Left ventricle myocardium inferior (tissue), 1 donor: ENCODE results near the gene MSI2. TPM values are rescaled to one million over a fixed set of nuclear protein-coding genes. Genes with fewer than 3 reads are reported as not detected.

ENCODE experiments used
- DNase-seq: peaks from one replicate; pipeline ENCODE4 v3.0.0-alpha.2; 2020
- H3K27ac ChIP-seq: fragments of 200-600 bp; replicated peaks from 2 replicates; pipeline ENCODE4 v1.8.0; 2021
- H3K27me3 ChIP-seq: fragments of 200-600 bp; 2 replicates; pipeline ENCODE4 v1.8.0; 2021; ENCODE audit warnings: low read depth
- H3K36me3 ChIP-seq: fragments of 200-600 bp; 2 replicates; pipeline ENCODE4 v1.8.0; 2021
- H3K4me1 ChIP-seq: fragments of 200-600 bp; 2 replicates; pipeline ENCODE4 v1.8.0; 2021
- H3K4me3 ChIP-seq: fragments of 200-600 bp; 2 replicates; pipeline ENCODE4 v1.8.0; 2021; ENCODE audit warnings: mild to moderate bottlenecking, moderate library complexity
- H3K9me3 ChIP-seq: fragments of 200-600 bp; replicated peaks from 2 replicates; pipeline ENCODE4 v1.8.0; 2021
- intact Hi-C: fragments of 100-400 bp; cut with micrococcal nuclease; formaldehyde crosslinking; loops from one replicate; pipeline ENCODE4 v1.11.0; 2022
- total RNA-seq: library from RNA; stranded (reverse); fragmentation: NEBNext Ultra II Directional; extraction: Animal tissue kit (Norgen Biotek cat#: 25700); gene quantifications from one replicate; pipeline ENCODE4 v1.2.1, GENCODE V29; 2021
- TF ChIP-seq, protein P1 (sequence below): fragments of 200-600 bp; IDR thresholded peaks from 2 replicates; pipeline ENCODE4 v1.8.0; 2021; ENCODE audit warnings: antibody characterized with exemption, mild to moderate bottlenecking, borderline replicate concordance
- donor health status: DM: no; HTN: yes; CAD: no; lungs with severe emphysema.

The MSI2 gene
- total RNA-seq, 1 donor from 2014 or later = 118 TPM

DNA sequence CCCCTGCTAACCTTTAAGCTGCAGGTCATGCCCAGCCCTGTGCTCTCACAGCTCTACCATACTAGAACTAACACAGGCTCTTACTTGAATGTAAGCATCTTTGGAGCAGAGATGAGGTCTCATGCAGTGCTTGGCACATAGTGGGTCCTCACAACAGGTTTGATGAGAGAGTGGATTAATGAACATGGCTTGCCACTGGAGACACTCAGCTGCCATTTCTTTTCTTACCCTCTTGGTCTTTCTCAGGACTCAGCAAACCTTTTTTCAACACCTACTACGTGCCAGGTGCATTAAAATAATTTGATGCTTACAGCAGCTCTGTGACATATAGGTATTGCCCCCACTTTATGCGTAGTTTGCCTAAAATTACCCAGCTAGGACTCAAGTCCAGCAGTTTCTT lies 133.2 kb downstream of the MSI2 start:
- no peaks in the 10 kb centered on the region for H3K27me3 ChIP-seq
- peaks cover 7% of the 10 kb centered on the region for H3K36me3 ChIP-seq
- H3K4me1 ChIP-seq = peaks cover 4% of the 10 kb centered on the region
- intact Hi-C loops = no loop called here
- H3K9me3 ChIP-seq = peaks cover 35% of the 10 kb centered on the region
- H3K27ac ChIP-seq = no peak overlapping the region
- TF ChIP-seq, protein P1, sequence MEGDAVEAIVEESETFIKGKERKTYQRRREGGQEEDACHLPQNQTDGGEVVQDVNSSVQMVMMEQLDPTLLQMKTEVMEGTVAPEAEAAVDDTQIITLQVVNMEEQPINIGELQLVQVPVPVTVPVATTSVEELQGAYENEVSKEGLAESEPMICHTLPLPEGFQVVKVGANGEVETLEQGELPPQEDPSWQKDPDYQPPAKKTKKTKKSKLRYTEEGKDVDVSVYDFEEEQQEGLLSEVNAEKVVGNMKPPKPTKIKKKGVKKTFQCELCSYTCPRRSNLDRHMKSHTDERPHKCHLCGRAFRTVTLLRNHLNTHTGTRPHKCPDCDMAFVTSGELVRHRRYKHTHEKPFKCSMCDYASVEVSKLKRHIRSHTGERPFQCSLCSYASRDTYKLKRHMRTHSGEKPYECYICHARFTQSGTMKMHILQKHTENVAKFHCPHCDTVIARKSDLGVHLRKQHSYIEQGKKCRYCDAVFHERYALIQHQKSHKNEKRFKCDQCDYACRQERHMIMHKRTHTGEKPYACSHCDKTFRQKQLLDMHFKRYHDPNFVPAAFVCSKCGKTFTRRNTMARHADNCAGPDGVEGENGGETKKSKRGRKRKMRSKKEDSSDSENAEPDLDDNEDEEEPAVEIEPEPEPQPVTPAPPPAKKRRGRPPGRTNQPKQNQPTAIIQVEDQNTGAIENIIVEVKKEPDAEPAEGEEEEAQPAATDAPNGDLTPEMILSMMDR = no peak
- no peak overlapping the region for H3K4me3 ChIP-seq
- no peak for DNase-seq

- TF ChIP-seq, protein P1 = no peak
- peaks cover 34% of the 10 kb centered on the region for H3K9me3 ChIP-seq
- no peaks in the 10 kb centered on the region for H3K27me3 ChIP-seq
- DNase-seq = no peak
- peaks cover 10% of the 10 kb centered on the region for H3K4me1 ChIP-seq
- intact Hi-C loops = no loop called here
- no peak overlapping the region for H3K27ac ChIP-seq
- no peak overlapping the region for H3K4me3 ChIP-seq
- H3K36me3 ChIP-seq = peaks cover 7% of the 10 kb centered on the region
Observed at GRCh38 chr17:57391076-57391825, 134.9 kb downstream of the MSI2 start.

- H3K36me3 ChIP-seq = peaks cover 7% of the 10 kb centered on the region
- no peaks in the 10 kb centered on the region for H3K27me3 ChIP-seq
- TF ChIP-seq, protein P1 = no peak
- H3K27ac ChIP-seq = no peak overlapping the region
- peaks cover 14% of the 10 kb centered on the region for H3K4me1 ChIP-seq
- H3K9me3 ChIP-seq = peaks cover 27% of the 10 kb centered on the region
- intact Hi-C loops = no loop called here
- no peak overlapping the region for H3K4me3 ChIP-seq
- no peak for DNase-seq
Observed at GRCh38 chr17:57391857-57392471, 135.6 kb downstream of the MSI2 start.

GRCh38 chr17:57393368-57393767 lies 137.0 kb downstream of the MSI2 start:
- no peaks in the 10 kb centered on the region for H3K27me3 ChIP-seq
- TF ChIP-seq, protein P1 = no peak
- intact Hi-C loops = no loop called here
- peaks cover 12% of the 10 kb centered on the region for H3K4me1 ChIP-seq
- peaks cover 16% of the 10 kb centered on the region for H3K9me3 ChIP-seq
- no peak overlapping the region for H3K27ac ChIP-seq
- peaks cover 7% of the 10 kb centered on the region for H3K36me3 ChIP-seq
- DNase-seq = no peak
- H3K4me3 ChIP-seq = no peak overlapping the region

GRCh38 chr17:57394375-57394774 lies 138.1 kb downstream of the MSI2 start:
- peaks cover 12% of the 10 kb centered on the region for H3K4me1 ChIP-seq
- no peak overlapping the region for H3K4me3 ChIP-seq
- intact Hi-C loops = no loop called here
- no peak overlapping the region for H3K27ac ChIP-seq
- no peaks in the 10 kb centered on the region for H3K27me3 ChIP-seq
- DNase-seq = no peak
- peaks cover 16% of the 10 kb centered on the region for H3K9me3 ChIP-seq
- TF ChIP-seq, protein P1 = no peak
- peaks cover 7% of the 10 kb centered on the region for H3K36me3 ChIP-seq
